HG03196 (cell line): ENCODE results near the gene PPARA.

ENCODE experiments used
- ATAC-seq: cut with Tn5 transposase; IDR thresholded peaks from one replicate; pipeline ENCODE4 v1.9.1; 2021; ENCODE audit not compliant: unreplicated experiment

Gene PPARA

DNA sequence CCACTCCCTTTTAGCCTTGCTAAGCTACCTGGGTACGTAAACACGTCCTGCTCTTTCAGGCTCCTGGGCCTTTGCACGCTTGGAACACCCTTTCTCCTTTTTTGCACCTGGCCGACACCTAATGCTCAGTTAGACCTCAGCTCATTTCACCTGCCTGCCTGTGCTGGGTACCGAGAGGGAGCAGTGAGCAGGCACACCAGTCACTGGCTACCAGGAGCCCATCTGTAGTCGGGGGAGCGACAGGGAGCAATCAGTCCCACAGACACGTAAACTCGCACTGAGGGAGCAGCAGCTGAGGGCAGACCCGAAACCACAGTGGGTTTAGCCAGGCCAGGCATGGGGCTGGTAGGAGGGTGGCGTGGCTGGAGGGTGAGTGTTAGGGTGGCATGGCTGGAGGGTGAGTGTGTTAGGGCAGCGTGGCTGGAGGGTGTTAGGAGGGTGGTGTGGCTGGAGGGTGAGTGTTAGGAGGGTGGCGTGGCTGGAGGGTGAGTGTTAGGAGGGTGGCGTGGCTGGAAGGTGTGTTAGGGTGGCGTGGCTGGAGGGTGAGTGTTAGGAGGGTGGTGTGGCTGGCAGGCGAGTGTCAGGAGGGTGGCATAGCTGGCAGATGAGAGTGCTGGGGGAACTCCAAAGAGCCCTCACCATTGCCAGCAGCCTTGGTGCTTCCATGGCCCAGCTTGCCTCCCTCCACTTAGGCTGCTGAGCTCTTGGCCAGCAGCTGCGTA, 140.0 kb downstream of the PPARA start:
- no peak for ATAC-seq

DNA sequence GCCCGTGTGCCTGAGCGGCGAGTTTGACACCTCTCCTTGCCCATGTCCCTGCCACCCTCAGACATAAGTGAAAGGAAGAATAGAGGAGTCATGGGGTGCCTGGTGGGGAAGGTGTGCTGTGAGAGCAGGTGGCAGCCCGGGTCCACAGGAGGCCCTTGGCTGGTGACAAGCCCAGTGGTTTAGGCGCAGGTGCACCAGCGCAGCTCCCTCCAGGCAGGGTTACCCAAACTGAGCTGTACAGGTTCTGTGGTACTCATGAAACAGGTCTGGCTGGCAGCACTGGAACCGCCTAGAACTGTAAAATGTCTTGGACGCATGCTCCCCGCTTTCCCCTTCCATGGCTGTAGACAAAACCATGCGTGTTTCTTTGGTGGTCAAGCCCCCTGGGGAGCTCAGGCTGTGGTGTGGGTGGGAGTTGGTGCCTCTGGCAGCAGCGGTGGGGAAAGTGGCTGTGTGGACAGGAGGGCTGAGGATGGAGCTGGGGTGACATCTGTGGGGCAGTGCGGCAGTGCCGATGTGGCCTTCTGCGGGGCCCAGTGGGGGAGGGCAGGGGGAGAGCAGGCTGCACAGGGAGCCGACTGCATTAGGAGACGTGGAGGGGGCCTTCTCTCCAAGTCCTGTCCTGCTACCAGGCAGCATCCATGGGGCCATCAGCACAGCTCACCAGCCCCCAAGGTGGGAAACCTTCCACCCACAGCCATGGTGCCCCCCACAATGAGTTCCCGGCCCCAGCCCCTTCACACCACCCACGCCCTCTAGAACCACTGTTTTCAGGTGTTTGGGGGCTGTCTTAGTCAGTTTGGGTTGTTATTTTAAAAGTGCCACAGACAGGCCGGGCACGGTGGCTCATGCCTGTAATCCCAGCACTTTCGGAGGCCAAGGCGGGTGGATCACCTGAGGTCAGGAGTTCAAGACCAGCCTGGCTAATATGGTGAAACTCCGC, 140.8 kb downstream of the PPARA start:
- no peak for ATAC-seq

DNA sequence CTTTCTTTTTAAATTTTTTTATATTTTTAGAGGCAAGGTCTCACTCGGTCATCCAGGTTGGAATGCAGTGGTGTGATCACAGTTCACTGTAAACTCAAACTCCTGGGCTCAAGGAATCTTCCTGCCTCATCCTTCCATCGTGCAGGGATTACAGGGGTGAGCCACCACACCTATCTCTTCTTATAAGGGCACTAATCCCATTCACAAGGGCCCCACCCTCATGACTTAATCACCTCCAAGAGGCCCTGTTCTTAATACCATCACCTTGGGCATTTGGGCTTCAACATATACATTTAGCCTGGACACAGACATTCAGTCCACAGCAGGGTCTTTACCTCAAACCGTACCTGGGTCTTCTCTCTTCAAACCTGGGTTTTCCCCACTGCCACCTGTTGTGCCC, 141.8 kb downstream of the PPARA start:
- no peak for ATAC-seq

DNA sequence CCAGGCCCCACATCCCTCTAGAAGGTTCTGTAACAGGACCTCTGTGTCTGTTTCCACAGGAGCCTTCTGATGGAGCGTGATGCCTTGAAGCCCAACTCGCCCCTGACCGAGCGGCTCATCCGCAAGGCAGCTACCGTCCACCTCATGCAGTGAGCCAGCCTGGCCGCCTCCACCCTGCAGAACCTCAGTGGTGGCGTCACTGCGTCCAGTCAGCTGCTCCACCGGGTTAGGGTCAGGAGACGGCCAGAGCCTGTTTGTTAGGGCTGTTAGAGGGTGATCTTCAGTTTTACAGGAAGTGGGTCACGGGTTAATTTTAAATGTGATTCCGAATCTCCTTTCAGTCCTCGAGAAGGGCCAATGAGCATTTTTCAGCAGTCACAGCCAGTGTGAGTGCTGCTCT, 142.4 kb downstream of the PPARA start:
- ATAC-seq: no peak
